Rectal smooth muscle tissue (tissue), 1 donor: ENCODE measurements around the gene GARIN5A.

Source experiments
- H3K27ac ChIP-seq: one replicate; pipeline ENCODE4 v1.7.0; 2013; ENCODE audit warnings: low read depth, low read length, inconsistent platforms
- H3K27me3 ChIP-seq: one replicate; pipeline ENCODE4 v1.7.0; 2013; ENCODE audit warnings: low read length; ENCODE audit not compliant: control insufficient read depth, insufficient read depth
- H3K36me3 ChIP-seq: one replicate; pipeline ENCODE4 v1.7.0; 2013; ENCODE audit warnings: low read length; ENCODE audit not compliant: control insufficient read depth, insufficient read depth
- H3K4me1 ChIP-seq: one replicate; pipeline ENCODE4 v1.7.0; 2013; ENCODE audit warnings: low read length; ENCODE audit not compliant: control insufficient read depth, insufficient read depth
- H3K4me3 ChIP-seq: one replicate; pipeline ENCODE4 v1.7.0; 2013; ENCODE audit warnings: low read length
- H3K9ac ChIP-seq: one replicate; pipeline ENCODE4 v1.7.0; 2013; ENCODE audit warnings: low read length

The GARIN5A gene

DNA sequence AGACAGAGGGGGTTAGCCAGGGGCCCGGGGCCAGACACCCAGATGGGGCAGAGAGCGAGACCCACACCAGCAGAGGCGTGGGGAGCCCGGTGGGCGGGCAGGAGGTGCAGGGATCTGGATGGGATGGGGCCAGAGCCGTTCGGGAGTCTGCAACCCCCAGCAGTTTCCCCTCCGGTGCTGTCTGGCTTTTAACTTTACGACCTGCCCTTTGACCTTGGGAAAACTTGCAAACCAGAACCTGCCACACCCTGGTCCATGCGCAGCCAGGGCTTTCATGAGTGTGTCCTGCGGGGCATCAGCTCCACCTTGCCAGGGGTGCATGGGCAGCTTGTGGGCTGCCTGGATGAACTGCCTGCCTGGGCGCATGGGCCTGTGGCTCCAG is 24.5 kb upstream of the GARIN5A start:
- Histone ChIP-seq H3K9ac (no peak overlapping the region), H3K4me3 (no peak overlapping the region), H3K4me1 (no peaks in the 10 kb centered on the region), H3K27me3 (no peaks in the 10 kb centered on the region), H3K36me3 (no peaks in the 10 kb centered on the region), H3K27ac (no peak overlapping the region)

DNA sequence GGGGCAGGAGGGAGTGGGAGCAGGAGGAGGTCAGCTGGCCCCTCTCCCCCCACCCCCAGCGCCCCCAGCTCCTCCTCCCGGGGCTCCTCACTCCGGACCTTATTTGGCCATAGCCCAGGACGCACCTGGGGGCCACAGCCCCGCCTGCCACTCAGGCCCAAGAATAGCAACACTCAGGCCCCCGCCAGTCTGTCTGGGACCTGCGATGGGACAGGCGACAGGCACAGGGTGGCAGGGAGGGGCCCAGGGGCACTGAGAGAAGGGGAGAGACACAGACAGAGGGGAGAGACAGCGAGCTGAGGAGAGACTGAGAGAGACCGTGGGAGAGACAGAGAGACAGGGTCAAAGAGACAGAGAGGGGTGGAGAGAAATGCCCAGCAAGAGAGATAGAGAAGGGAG is 24.1 kb upstream of the GARIN5A start:
- no peaks in the 10 kb centered on the region for H3K4me1 ChIP-seq
- H3K4me3 ChIP-seq, result no peak overlapping the region
- H3K36me3 ChIP-seq, result no peaks in the 10 kb centered on the region
- H3K9ac ChIP-seq, result no peak overlapping the region
- no peaks in the 10 kb centered on the region for H3K27me3 ChIP-seq
- no peak overlapping the region for H3K27ac ChIP-seq

DNA sequence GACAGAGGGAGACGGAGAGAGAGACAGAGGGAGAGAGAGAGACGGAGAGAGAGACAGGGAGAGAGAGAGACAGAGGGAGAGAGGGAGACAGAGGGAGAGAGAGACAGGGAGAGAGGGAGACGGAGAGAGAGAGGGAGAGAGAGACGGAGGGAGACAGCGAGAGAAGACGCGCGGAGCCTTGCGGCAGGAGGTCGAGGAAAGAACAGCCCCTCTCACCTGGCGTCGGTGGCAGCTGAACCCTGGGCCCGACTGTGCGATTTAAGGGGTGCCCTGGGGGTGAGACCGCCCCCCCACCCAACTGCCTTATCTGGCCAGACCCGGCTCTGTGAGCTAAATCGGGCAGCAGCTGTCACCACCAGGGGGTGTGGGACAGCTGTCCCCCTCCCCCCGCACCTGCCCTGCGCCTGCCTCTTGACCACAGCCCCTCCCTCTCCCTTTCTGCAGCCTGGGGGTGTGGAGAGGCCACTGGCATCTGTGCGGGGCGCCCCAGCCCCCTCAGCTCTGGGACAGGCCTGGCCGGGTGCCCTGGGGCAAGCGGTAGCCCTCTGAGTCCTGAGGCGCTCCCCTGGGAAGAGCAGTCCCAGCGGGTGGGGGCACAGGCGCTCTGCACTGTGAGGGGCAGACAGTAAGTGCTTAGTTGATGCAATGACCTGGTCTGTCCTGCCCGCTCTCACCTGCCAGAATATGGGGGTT is 23.6 kb upstream of the GARIN5A start:
- H3K36me3 ChIP-seq, result no peaks in the 10 kb centered on the region
- no peak overlapping the region for H3K9ac ChIP-seq
- H3K4me3 ChIP-seq, result no peak overlapping the region
- H3K27me3 ChIP-seq, result no peaks in the 10 kb centered on the region
- H3K27ac ChIP-seq, result no peak overlapping the region
- H3K4me1 ChIP-seq, result no peaks in the 10 kb centered on the region

DNA sequence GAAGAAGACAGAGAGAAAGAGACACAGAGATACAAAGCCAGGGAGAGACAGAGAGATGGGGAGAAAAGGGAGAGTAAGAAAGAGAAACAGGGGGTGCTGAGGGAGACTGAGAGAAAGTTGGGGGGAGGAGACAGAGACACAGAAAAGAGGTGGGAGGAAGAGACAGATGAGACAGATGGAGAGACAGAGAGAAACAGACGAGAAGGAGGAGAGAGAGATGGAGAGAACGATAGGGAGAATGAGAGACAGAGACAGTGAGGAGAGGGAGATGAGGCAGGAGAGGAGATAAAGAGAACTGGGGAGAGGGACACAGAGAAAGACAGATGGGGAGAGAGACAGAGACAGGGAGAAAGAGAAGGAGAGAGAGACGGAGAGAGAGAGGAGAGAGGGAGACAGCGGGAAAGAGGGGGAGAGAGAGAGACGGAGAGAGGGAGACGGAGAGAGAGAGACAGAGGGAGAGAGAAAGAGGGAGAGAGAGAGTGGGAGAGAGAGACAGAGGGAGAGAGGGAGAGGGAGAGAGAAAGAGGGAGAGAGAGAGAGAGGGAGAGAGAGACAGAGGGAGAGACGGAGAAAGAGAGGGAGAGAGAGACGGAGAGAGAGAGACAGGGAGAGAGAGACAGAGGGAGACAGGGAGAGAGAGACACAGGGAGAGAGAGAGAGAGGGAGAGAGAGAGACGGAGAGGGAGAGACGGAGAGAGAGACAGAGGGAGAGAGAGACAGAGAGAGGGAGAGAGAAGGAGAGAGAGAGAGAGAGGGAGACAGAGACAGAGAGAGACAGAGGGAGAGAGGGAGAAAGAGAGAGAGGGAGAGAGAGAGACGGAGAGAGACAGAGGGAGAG is 21.8 kb upstream of the GARIN5A start:
- Histone ChIP-seq H3K27me3 (no peaks in the 10 kb centered on the region), H3K4me3 (no peak overlapping the region), H3K4me1 (no peaks in the 10 kb centered on the region), H3K9ac (no peak overlapping the region), H3K36me3 (no peaks in the 10 kb centered on the region), H3K27ac (no peak overlapping the region)

DNA sequence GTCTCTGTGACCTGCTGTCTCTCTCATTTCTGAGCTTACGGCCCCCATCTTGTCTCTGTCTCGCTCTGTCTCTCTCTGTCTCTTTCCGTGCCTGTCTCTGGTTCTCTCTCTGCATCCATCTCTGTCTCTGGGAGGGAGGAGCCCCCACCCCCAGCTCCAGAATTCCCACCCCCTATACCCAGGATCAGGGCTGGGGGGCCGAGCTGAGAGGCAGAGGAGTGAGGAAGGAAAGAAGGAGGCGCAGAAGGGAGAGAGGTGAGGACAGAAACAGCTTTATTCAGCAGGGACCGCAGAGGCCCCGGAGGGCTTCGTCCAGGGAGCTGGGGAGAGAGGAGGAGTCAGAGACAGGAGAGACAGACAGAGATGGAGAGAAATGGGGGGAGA is 20.4 kb upstream of the GARIN5A start:
- no peak overlapping the region for H3K27ac ChIP-seq
- H3K4me1 ChIP-seq, result no peaks in the 10 kb centered on the region
- H3K36me3 ChIP-seq, result no peaks in the 10 kb centered on the region
- H3K9ac ChIP-seq, result no peak overlapping the region
- H3K27me3 ChIP-seq, result no peaks in the 10 kb centered on the region
- H3K4me3 ChIP-seq, result no peak overlapping the region

DNA sequence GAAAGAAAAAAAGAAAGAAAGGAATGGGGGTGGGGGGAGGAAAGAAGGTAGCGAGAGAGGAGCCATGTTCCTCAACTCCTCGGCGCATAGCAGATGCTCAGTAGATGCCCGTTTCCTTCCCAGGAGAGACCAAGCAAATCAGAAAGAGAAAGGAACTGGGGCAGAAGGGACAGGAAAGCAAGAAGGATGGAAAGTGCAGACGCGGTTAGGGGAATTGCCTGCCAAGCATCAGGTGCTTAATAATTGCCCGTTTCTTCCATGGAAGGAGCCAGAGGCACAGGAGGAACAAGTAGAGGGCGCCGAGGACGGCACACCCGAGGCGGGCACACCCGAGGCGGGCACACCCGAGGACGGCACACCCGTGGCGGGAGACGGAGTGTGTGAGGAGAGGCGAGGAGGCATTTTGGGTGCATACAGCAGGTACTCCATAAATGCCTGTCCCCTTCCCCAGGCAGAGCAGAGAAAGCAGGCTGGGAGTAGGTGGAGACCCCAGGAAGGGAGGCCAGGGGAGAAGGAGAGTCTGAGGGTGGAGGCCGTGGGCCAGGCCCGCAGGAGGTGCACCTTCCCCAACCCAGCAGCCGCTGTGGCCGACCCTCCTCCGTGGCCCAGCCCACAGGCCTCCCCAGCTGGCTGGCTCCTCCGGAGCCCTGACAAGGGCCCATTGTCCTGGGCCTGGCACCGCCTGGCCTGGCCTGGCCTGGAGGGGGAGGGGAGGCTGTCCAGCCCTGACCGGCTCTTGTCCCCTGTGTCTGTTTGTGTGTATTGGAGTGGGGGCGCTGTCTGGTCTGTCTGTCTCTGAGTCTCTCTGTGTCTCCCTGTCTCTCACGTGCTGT is 19.8 kb upstream of the GARIN5A start:
- Histone ChIP-seq H3K27ac (no peak overlapping the region), H3K36me3 (no peaks in the 10 kb centered on the region), H3K27me3 (no peaks in the 10 kb centered on the region), H3K4me1 (no peaks in the 10 kb centered on the region), H3K9ac (no peak overlapping the region), H3K4me3 (no peak overlapping the region)

DNA sequence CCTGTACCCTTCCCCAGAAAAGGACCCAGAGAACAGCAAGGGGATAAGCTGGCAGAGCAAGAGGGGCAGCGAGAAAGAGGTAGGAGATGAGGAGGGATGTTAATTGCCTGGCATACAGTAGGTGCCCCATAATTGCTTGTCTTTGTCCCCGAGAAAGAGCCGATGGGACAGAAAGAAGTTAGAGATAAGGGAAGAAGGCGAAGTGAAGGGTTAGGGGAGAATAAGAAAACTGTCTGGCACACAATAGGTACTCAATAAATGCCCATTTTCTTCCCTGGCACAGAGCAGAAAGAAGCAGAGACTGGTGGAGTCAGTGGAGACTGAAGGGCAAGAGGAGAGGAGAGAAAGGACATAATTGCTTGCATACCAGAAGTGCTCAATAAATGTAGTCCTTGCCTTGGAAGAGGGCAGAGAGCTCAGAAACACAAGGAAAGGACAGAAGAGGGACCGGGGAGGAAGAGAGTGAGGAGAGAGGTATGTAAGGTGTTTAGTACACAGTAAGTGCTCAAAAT is 18.4 kb upstream of the GARIN5A start:
- no peaks in the 10 kb centered on the region for H3K36me3 ChIP-seq
- no peaks in the 10 kb centered on the region for H3K4me1 ChIP-seq
- no peak overlapping the region for H3K27ac ChIP-seq
- H3K27me3 ChIP-seq, result peaks cover 7% of the 10 kb centered on the region
- H3K4me3 ChIP-seq, result no peak overlapping the region
- H3K9ac ChIP-seq, result no peak overlapping the region

DNA sequence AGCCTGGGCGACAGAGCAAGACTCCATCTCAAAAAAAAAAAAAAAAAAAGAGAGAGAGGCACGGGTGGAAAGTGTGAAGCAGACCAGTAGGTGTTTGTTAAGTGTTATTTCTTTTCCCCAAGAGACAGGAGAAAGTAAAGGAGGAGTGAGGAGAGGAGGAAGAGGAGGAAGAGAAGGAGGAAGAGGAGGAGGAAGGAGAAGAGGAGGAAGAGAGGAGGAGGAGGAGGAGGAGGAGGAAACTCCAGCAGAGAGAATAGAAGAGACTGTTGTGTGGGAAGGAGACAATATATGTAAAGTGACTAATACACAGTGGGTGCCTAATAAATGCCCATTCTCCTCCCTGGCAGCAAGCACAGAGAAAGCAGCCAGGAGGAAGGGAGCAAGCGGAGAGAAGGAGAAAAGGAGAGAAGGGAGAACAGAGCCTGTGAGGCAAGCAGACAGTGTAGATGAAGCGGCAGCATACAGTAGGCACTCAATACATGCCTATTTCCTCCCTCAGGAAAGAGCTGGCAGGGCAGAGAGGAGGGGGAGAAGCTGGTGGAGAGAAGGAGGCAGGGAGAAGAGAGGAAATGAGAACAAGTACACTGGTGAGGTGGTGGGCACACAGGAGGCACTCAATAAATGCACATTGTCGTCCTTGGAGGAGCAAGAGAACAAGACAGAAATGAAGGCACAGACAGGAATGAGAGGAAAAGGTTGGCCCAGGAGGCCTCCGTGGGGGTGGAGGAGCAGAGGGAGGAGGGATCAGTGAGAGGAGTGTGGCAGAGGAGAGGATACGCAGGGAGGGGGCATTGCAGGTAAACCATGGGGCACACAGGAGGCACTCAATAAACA is 17.8 kb upstream of the GARIN5A start:
- Histone ChIP-seq H3K27me3 (peaks cover 7% of the 10 kb centered on the region), H3K4me3 (no peak overlapping the region), H3K4me1 (no peaks in the 10 kb centered on the region), H3K36me3 (no peaks in the 10 kb centered on the region), H3K27ac (no peak overlapping the region), H3K9ac (no peak overlapping the region)

DNA sequence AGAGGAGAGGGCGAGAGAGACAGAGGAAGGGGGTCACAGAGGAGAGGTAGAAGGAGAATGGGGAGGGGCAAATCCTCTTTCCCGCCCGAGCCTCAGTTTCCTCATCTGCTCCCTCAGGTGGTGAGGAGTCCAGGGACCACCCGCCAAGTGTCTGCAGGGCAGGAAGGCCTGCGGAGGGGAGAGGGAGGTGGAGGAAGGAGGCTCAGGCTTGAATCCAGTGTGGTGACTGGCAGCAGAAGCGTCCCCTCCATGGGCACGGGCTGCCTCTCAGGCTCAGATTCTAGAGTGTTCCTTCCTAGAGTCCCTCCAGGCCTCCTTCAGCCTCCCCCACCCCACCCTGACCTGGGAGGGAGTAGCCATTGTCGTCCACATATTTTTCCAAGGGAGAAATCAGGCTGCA is 16.5 kb upstream of the GARIN5A start:
- H3K4me1 ChIP-seq, result no peaks in the 10 kb centered on the region
- H3K27ac ChIP-seq, result no peak overlapping the region
- peaks cover 7% of the 10 kb centered on the region for H3K27me3 ChIP-seq
- H3K9ac ChIP-seq, result no peak overlapping the region
- no peaks in the 10 kb centered on the region for H3K36me3 ChIP-seq
- no peak overlapping the region for H3K4me3 ChIP-seq

DNA sequence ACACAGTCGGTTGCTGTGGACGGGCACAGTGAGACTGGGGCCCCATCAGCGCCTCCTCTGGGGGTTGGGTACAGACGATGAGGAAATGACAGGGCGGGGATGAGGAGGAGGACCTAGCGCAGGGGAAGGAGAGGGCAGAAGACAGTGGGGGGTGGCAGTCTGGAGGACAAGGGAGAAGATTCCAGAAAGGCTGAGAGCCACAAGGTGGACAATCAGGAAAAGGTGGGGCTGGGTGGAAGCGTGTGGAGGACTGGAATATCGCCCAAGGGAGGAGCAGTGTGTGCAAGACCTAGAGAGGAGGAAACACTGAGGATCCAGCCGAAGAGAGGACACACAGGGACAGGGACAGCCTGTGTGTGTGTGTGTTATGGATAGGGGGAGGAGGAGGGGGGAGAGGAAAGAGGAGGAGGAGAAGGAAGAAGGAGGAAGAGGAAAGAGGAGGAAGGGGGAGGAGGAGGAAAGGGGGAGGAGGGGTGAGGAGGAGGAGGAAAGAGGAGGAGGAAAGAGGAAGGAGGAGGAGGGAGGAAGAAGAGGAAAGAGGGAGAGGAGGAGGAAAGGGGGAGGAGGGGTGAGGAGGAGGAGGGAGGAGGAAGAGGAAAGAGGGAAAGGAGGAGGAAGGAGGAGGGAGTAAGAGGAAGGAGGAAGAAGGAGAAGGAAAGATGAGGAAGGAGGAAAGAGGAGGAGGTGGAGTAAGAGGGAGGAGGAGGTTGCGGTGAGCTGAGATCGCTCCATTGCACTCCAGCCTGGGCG is 15.8 kb upstream of the GARIN5A start:
- no peak overlapping the region for H3K27ac ChIP-seq
- H3K27me3 ChIP-seq, result peaks cover 10% of the 10 kb centered on the region
- no peaks in the 10 kb centered on the region for H3K36me3 ChIP-seq
- no peaks in the 10 kb centered on the region for H3K4me1 ChIP-seq
- H3K9ac ChIP-seq, result no peak overlapping the region
- no peak overlapping the region for H3K4me3 ChIP-seq

DNA sequence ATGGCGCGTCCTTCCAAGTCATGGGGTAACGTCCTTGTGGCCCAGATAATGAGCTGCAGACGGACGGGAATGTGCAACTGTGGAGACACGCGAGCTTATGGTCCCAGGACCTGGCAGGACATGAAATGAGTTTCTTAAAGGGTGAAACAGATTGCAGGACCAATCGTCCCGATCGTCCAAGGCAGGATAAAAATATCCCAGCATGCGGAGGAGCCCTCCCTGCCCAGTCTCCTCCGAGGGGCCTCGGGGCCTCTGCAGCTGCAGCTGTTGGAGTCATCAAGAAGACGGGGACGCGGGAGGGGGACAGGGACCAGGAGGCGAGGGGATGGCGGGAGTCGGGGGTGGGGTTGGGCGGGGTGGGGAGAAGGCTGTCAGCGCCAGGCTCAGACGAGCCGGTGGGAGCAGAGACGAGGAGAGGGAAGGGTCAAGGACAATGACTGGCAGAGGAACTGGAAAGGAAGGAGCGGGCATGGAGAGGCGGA is 14.4 kb upstream of the GARIN5A start:
- H3K27ac ChIP-seq, result no peak overlapping the region
- no peak overlapping the region for H3K4me3 ChIP-seq
- H3K27me3 ChIP-seq, result peaks cover 12% of the 10 kb centered on the region
- no peaks in the 10 kb centered on the region for H3K36me3 ChIP-seq
- H3K4me1 ChIP-seq, result no peaks in the 10 kb centered on the region
- no peak overlapping the region for H3K9ac ChIP-seq
